ENCODE data around the gene TMEM164. TPM values are rescaled to one million over a fixed set of nuclear protein-coding genes. Genes with fewer than 3 reads are reported as not detected.
A peak's percentile ranks its signal among the peaks of the same experiment; 100 is the strongest.

The TMEM164 gene
- total RNA-seq, 1 donor from 2014 or later = 18.7 TPM

DNA sequence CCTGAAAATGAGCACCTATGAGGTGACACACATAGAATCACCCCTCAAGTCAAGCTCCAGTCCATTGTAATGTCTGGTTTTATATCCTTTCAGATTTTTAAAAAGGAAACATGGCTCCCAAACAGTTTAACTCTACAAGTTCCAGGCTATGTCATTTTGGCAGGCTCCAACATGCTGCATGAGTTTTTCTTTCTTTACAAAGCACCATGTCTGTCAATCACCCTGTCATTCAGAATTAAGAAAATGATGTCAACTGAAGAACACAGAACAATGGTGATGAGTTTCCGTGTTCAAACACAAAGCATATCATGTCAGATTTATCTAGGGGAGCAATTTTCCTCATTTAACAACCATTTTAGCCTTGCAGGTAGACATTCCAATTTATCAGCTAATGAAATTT is 208.4 kb downstream of the TMEM164 start:
- H3K4me1 Mint-ChIP-seq (ENCODE audit: unreplicated experiment) = peaks cover 9% of the 10 kb centered on the region
- no peaks in the 10 kb centered on the region for H3K36me3 Mint-ChIP-seq (ENCODE audit: low read depth, unreplicated experiment)
- no peak overlapping the region for H3K27ac Mint-ChIP-seq (ENCODE audit: unreplicated experiment)
- no peak overlapping the region for H3K4me3 Mint-ChIP-seq (ENCODE audit: unreplicated experiment)
- TF ChIP-seq, protein P1, sequence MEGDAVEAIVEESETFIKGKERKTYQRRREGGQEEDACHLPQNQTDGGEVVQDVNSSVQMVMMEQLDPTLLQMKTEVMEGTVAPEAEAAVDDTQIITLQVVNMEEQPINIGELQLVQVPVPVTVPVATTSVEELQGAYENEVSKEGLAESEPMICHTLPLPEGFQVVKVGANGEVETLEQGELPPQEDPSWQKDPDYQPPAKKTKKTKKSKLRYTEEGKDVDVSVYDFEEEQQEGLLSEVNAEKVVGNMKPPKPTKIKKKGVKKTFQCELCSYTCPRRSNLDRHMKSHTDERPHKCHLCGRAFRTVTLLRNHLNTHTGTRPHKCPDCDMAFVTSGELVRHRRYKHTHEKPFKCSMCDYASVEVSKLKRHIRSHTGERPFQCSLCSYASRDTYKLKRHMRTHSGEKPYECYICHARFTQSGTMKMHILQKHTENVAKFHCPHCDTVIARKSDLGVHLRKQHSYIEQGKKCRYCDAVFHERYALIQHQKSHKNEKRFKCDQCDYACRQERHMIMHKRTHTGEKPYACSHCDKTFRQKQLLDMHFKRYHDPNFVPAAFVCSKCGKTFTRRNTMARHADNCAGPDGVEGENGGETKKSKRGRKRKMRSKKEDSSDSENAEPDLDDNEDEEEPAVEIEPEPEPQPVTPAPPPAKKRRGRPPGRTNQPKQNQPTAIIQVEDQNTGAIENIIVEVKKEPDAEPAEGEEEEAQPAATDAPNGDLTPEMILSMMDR (IDR thresholded peaks at IDR 0.05; ENCODE audit: unreplicated experiment) = no peak
- no peaks in the 10 kb centered on the region for H3K27me3 Mint-ChIP-seq (ENCODE audit: unreplicated experiment)
- H3K9me3 Mint-ChIP-seq (ENCODE audit: unreplicated experiment) = no peaks in the 10 kb centered on the region
- no peak for DNase-seq (ENCODE audit: low spot score)

DNA sequence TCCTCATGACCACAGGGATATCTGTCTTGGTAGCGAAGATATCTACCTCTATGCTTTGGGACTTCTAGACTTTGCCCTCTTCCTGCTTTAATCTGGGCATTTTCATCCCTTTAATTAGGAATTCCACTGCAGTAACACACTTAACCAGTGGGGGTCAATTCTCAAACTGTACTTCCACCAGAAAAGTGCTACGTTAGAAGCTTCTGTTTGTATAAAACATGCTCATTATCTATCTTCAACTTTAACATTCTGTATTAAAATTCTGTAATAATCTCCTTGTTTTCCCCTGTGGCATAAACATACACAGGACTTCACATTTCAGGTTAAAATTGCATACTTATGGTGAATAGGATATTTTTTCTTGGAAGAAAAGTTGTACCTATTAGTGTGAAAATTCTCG is 209.4 kb downstream of the TMEM164 start:
- Mint-ChIP-seq H3K4me1 (ENCODE audit: unreplicated experiment) (peaks cover 11% of the 10 kb centered on the region), H3K4me3 (ENCODE audit: unreplicated experiment) (no peak overlapping the region), H3K27ac (ENCODE audit: unreplicated experiment) (no peak overlapping the region), H3K27me3 (ENCODE audit: unreplicated experiment) (no peaks in the 10 kb centered on the region), H3K9me3 (ENCODE audit: unreplicated experiment) (no peaks in the 10 kb centered on the region), H3K36me3 (ENCODE audit: low read depth, unreplicated experiment) (no peaks in the 10 kb centered on the region)
- no peak for DNase-seq (ENCODE audit: low spot score)
- TF ChIP-seq, protein P1 (IDR thresholded peaks at IDR 0.05; ENCODE audit: unreplicated experiment) = peak; percentile 52

DNA sequence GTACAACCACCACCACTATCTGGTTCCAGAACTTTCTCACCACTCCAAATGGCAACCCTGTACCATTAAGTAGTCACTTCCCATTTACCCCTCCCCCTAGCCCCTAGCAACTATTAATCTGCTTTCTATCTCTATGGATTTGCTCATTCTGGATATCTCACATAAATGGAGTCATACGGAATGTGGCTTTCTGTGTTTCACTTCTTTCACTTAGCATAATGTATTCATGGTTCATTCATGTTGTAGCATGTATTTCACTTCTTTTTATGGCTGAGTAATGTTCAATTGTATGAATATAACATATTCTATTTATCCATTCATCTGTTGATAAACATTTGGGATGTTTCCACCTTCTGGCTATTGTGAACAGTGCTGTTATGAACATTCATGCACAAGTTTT is 210.3 kb downstream of the TMEM164 start:
- Mint-ChIP-seq H3K27ac (ENCODE audit: unreplicated experiment) (no peak overlapping the region), H3K9me3 (ENCODE audit: unreplicated experiment) (no peaks in the 10 kb centered on the region), H3K4me1 (ENCODE audit: unreplicated experiment) (peaks cover 16% of the 10 kb centered on the region), H3K4me3 (ENCODE audit: unreplicated experiment) (no peak overlapping the region), H3K36me3 (ENCODE audit: low read depth, unreplicated experiment) (no peaks in the 10 kb centered on the region), H3K27me3 (ENCODE audit: unreplicated experiment) (no peaks in the 10 kb centered on the region)
- DNase-seq (ENCODE audit: low spot score) = no peak
- TF ChIP-seq, protein P1 (IDR thresholded peaks at IDR 0.05; ENCODE audit: unreplicated experiment) = no peak

DNA sequence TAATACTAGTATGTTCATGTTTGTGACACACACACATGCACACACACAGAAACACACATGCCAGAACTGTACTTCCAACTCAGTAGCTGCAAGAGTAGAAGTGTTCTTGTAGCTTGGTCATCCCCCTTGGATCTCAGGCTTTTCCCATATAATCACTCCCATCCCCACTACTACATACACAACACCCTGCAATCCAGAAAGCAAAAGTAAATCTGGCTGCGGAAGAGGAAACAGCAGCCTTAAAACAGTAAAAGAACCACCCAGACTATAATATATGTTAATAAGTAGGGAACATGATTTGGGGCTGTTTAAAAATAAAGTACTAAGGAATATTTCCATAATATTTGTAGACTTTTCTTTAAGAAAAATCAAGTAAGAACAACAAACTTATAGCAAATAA is 211.8 kb downstream of the TMEM164 start:
- TF ChIP-seq, protein P1 (IDR thresholded peaks at IDR 0.05; ENCODE audit: unreplicated experiment) = no peak
- H3K36me3 Mint-ChIP-seq (ENCODE audit: low read depth, unreplicated experiment) = no peaks in the 10 kb centered on the region
- no peak overlapping the region for H3K27ac Mint-ChIP-seq (ENCODE audit: unreplicated experiment)
- no peak for DNase-seq (ENCODE audit: low spot score)
- H3K4me3 Mint-ChIP-seq (ENCODE audit: unreplicated experiment) = no peak overlapping the region
- H3K27me3 Mint-ChIP-seq (ENCODE audit: unreplicated experiment) = no peaks in the 10 kb centered on the region
- no peaks in the 10 kb centered on the region for H3K9me3 Mint-ChIP-seq (ENCODE audit: unreplicated experiment)
- H3K4me1 Mint-ChIP-seq (ENCODE audit: unreplicated experiment) = peaks cover 16% of the 10 kb centered on the region

DNA sequence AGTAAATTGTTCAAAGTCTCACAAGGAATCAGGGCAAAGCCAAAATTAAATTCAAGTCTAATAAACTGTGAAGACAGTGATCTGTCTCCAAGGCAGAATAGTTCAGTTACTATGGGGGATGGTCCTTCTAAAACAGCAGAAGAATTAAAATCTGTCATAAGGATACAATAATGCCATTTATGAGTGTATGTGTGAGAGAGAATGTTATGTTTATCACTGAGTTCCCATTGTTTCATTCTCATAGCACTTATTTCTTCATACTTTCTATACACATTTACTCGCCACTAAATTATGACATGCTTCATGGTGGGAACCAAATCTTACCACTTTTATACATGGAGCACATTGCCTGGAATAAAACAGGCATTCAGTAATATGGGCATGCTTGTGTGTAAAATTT is 212.5 kb downstream of the TMEM164 start:
- no peak for DNase-seq (ENCODE audit: low spot score)
- Mint-ChIP-seq H3K4me1 (ENCODE audit: unreplicated experiment) (peaks cover 14% of the 10 kb centered on the region), H3K9me3 (ENCODE audit: unreplicated experiment) (no peaks in the 10 kb centered on the region), H3K4me3 (ENCODE audit: unreplicated experiment) (no peak overlapping the region), H3K27me3 (ENCODE audit: unreplicated experiment) (no peaks in the 10 kb centered on the region), H3K36me3 (ENCODE audit: low read depth, unreplicated experiment) (no peaks in the 10 kb centered on the region), H3K27ac (ENCODE audit: unreplicated experiment) (no peak overlapping the region)
- TF ChIP-seq, protein P1 (IDR thresholded peaks at IDR 0.05; ENCODE audit: unreplicated experiment) = no peak
